OCI-LY3 (cell line): ENCODE measurements around the gene RCOR2.

ENCODE experiments used
- EZH2phosphoT487 ChIP-seq: fragments of 200-600 bp; shearing (Covaris generic); IDR thresholded peaks from 2 replicates; pipeline ENCODE4 v1.6.1; 2018; ENCODE audit warnings: antibody characterized with exemption, mixed run types, low read depth
- TF ChIP-seq, protein P1 (sequence below): fragments of 200-600, 300-600 bp; sonication (generic); IDR thresholded peaks from 2 replicates; pipeline ENCODE4 v1.5.1; 2014; ENCODE audit warnings: antibody characterized with exemption, low read length, low read depth

- TF ChIP-seq, protein P1, sequence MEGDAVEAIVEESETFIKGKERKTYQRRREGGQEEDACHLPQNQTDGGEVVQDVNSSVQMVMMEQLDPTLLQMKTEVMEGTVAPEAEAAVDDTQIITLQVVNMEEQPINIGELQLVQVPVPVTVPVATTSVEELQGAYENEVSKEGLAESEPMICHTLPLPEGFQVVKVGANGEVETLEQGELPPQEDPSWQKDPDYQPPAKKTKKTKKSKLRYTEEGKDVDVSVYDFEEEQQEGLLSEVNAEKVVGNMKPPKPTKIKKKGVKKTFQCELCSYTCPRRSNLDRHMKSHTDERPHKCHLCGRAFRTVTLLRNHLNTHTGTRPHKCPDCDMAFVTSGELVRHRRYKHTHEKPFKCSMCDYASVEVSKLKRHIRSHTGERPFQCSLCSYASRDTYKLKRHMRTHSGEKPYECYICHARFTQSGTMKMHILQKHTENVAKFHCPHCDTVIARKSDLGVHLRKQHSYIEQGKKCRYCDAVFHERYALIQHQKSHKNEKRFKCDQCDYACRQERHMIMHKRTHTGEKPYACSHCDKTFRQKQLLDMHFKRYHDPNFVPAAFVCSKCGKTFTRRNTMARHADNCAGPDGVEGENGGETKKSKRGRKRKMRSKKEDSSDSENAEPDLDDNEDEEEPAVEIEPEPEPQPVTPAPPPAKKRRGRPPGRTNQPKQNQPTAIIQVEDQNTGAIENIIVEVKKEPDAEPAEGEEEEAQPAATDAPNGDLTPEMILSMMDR, result no peak
- TF ChIP-seq EZH2phosphoT487, result no peak
Observed at GRCh38 chr11:63911876-63912275, 5.1 kb downstream of the RCOR2 start.
